Fibroblast of skin of back (primary cell): Measurements from ENCODE around the gene KRT86. TPM values are rescaled to one million over a fixed set of nuclear protein-coding genes. Genes with fewer than 3 reads are reported as not detected.

Experiments
- DNase-seq: peaks from one replicate; pipeline ENCODE4 v3.0.0-alpha.2; 2013
- polyA plus RNA-seq, 2 experiments: library from polyadenylated mRNA; unstranded; fragments of 120-200 nt; gene quantifications; one replicate each; pipeline ENCODE4 v1.2.1, GENCODE V29; 2013; ENCODE audit not compliant: insufficient read length in 2 of 2

Gene KRT86
- 0.59 TPM for polyA plus RNA-seq (2013, experiment 1 of 2; ENCODE audit: insufficient read length)
- 0.53 TPM for polyA plus RNA-seq (2013, experiment 2 of 2; ENCODE audit: insufficient read length)

GRCh38 chr12:52274521-52275120 lies at the start of gene KRT86:
Gene KRT86, plus strand, starts transcription at chr12:52274645. Its CDS starts 27,272 bp downstream, at chr12:52301917.
- DNase-seq: no peak

- no peak for DNase-seq
Measured at GRCh38 chr12:52225752-52226151, 48.7 kb upstream of the KRT86 start.

GRCh38 chr12:52226446-52226845 lies 48.0 kb upstream of the KRT86 start:
- DNase-seq: no peak

- DNase-seq: no peak
Measured at GRCh38 chr12:52227606-52228166, 46.8 kb upstream of the KRT86 start.

GRCh38 chr12:52228366-52228765 lies 46.1 kb upstream of the KRT86 start:
- DNase-seq: peak; percentile 90

GRCh38 chr12:52228931-52229330 lies 45.5 kb upstream of the KRT86 start:
- DNase-seq: no peak

GRCh38 chr12:52229836-52230343 lies 44.6 kb upstream of the KRT86 start:
- DNase-seq: no peak

GRCh38 chr12:52230364-52231281 lies 43.8 kb upstream of the KRT86 start:
- DNase-seq: peak; percentile 97

- DNase-seq: no peak
Measured at GRCh38 chr12:52231305-52232202, 42.9 kb upstream of the KRT86 start.

- DNase-seq: no peak
Measured at GRCh38 chr12:52232203-52232673, 42.2 kb upstream of the KRT86 start.

GRCh38 chr12:52232674-52233461 lies 41.6 kb upstream of the KRT86 start, which contains the start of gene KRT7:
Gene KRT7, plus strand, starts transcription at chr12:52233243. Its CDS starts 54 bp downstream, at chr12:52233297.
- DNase-seq: peak; percentile 87

- DNase-seq: peak; percentile 56
Measured at GRCh38 chr12:52233462-52234207, 40.8 kb upstream of the KRT86 start.

- peak; percentile 6 for DNase-seq
Measured at GRCh38 chr12:52234223-52234810, 40.1 kb upstream of the KRT86 start.

GRCh38 chr12:52235001-52235764 lies 39.3 kb upstream of the KRT86 start:
- peak; percentile 29 for DNase-seq

GRCh38 chr12:52235822-52236361 lies 38.6 kb upstream of the KRT86 start:
- no peak for DNase-seq

- no peak for DNase-seq
Measured at GRCh38 chr12:52236386-52237050, 37.9 kb upstream of the KRT86 start.

- no peak for DNase-seq
Measured at GRCh38 chr12:52238207-52238840, 36.1 kb upstream of the KRT86 start.
